Keratinocyte (primary cell): ENCODE results near the gene C15orf40.

Experiments
- EZH2 ChIP-seq: IDR thresholded peaks from one replicate; pipeline ENCODE4 v1.6.1; 2012; ENCODE audit warnings: inconsistent platforms, mild to moderate bottlenecking, low read length, moderate library complexity
- TF ChIP-seq, protein P1 (sequence below), 3 experiments: IDR thresholded peaks in 1 of 3; conservative IDR thresholded peaks in 1 of 3; optimal IDR thresholded peaks in 1 of 3; 2 replicates in 2 of 3; 3 replicates in 1 of 3; pipeline versions ENCODE3 to v1.5.1; 2011; ENCODE audit warnings: low read length in 3 of 3, mild to moderate bottlenecking in 3 of 3, moderate library complexity in 2 of 3, control low read depth in 1 of 3, inconsistent platforms in 1 of 3; ENCODE audit not compliant: insufficient read depth in 2 of 3; ENCODE audit errors: extremely low read depth in 1 of 3

DNA sequence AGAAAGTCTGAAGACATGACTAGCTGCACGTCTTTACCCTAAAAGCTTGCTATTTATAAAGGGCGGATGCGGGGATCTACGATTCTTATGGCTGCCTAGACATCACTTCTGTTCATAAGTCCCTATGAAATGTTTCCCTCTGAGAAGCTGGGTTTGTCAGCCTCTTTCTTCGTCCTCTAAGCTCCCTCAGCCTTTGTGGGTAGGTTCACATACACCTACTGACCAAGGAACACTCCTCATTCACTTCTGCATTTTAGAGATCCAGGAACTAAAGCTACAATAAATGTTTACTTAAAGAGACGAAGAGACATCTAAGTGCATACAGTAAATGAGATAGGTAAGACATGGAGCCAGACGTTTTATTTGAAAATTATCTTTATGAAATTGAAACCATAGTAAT is 42.1 kb downstream of the C15orf40 start:
- TF ChIP-seq, protein P1, sequence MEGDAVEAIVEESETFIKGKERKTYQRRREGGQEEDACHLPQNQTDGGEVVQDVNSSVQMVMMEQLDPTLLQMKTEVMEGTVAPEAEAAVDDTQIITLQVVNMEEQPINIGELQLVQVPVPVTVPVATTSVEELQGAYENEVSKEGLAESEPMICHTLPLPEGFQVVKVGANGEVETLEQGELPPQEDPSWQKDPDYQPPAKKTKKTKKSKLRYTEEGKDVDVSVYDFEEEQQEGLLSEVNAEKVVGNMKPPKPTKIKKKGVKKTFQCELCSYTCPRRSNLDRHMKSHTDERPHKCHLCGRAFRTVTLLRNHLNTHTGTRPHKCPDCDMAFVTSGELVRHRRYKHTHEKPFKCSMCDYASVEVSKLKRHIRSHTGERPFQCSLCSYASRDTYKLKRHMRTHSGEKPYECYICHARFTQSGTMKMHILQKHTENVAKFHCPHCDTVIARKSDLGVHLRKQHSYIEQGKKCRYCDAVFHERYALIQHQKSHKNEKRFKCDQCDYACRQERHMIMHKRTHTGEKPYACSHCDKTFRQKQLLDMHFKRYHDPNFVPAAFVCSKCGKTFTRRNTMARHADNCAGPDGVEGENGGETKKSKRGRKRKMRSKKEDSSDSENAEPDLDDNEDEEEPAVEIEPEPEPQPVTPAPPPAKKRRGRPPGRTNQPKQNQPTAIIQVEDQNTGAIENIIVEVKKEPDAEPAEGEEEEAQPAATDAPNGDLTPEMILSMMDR (optimal IDR thresholded peaks at IDR 0.05 in 1 of 3, IDR thresholded peaks at IDR 0.05 in 1 of 3, conservative IDR thresholded peaks at IDR 0.05 in 1 of 3; ENCODE audit: extremely low read depth in 1 of 3, insufficient read depth in 2 of 3, low read length in 3 of 3): no peak
- no peak for TF ChIP-seq EZH2
